ENCODE data around the gene HHAT. TPM values are rescaled to one million over a fixed set of nuclear protein-coding genes. Genes with fewer than 3 reads are reported as not detected.

The HHAT gene
- polyA plus RNA-seq, 4 donors: 12.7 to 14.2 (median 13.9) TPM

DNA sequence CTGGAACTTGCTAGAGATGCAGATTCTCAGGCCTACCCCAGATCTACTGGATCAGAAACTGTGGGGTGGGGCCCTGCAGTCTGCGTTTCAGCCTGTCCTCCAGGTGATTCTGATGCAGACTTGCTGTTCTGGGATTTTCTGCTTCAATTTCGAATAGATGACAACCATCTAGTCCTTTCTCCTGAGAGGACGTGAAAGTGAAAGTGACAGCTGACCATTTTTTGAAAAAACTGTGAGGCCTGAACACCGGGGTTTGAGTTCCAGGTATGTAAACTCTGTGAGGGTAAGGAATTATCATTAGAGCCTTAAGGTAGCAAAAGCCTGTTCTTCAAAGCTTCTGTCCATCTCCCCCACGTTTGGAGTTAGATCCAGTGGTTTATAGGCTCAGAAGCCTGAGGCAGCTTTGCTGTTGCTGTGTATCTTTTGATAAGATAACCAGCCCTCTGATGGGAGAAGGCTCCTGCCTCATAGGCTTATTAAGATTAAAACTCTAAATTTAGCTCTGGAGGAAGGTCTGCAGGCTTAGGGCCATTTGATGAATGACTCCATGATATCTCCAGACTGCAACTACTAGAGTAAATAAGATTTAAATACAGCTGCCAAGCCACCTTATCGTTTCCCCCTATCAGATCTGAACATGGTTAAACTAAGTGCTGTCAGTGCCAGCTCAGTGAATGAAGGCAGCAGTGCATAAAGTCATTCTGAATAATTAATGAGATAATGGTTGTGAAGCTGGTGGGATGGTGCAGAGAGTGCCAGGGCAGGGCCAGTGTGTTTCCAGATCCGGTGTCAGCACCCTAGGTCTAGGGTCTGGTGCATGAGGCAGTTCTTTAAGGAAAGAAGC lies 335.2 kb downstream of the HHAT start:
- no peak for DNase-seq (ENCODE audit: low read depth in 4 of 4, low spot score in 2 of 4)

DNA sequence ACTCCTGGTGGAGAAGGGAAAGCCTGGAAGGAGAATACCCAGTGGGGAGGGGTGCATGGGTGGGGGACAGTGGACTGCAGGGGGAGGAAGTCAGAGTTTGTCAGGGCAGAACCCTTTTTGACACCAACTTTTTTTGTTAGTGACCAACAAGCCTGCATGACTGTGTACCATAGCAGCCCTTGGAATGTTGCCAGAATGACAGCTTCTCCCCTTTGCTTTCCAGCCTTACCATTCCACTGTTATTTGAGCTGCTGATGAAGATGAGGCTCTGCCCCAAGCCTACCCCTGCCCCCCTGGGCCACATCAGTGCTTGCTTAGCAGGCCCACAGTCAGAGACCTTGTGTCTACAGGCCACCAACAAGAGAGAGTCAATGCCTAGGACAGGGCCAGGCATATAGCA lies 341.2 kb downstream of the HHAT start:
- no peak for DNase-seq (ENCODE audit: low read depth in 4 of 4, low spot score in 2 of 4)

- DNase-seq (ENCODE audit: low read depth in 4 of 4, low spot score in 2 of 4): no peak
Observed at GRCh38 chr1:210674151-210674550, 345.4 kb downstream of the HHAT start.

DNA sequence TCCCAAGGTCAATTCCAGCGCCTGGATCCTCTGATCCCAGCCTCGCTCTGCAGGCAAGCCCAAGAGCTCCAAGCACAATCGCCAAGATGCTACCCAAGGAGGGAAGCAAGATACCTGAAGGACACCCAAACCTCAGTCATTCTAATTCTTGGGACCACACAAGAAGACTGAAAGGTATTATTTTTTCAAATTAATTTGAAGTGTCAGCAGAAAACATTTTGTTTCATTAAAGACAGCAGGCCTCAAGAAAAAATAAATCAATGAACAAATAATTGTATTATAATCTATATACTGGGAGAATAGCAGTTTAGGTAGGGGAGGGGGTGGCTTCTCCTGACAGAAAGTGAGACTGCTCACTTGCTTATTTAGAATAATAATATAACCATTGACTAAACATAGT lies 347.8 kb downstream of the HHAT start:
- no peak for DNase-seq (ENCODE audit: low read depth in 4 of 4, low spot score in 2 of 4)

- no peak for DNase-seq (ENCODE audit: low read depth in 4 of 4, low spot score in 2 of 4)
Observed at GRCh38 chr1:210677533-210677932, 348.8 kb downstream of the HHAT start.

DNA sequence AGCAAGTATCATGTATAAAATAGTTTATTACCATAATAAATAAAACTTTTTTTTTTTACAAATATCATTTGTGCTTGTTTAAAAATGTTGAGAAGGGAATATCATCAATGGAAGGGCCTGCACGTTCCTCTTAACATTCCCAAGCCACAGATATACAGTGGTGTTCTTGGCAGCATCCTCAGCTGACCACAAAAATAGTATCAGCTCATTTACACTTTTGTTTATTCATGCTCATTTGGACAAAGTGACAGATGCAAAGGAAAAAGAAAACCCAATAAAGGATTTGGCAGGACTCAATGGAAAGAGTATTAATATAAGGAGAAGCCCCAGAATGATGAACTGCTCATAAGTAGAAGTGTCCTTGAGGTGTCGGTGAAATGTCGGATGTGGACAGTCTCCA lies 349.6 kb downstream of the HHAT start:
- no peak for DNase-seq (ENCODE audit: low read depth in 4 of 4, low spot score in 2 of 4)

DNA sequence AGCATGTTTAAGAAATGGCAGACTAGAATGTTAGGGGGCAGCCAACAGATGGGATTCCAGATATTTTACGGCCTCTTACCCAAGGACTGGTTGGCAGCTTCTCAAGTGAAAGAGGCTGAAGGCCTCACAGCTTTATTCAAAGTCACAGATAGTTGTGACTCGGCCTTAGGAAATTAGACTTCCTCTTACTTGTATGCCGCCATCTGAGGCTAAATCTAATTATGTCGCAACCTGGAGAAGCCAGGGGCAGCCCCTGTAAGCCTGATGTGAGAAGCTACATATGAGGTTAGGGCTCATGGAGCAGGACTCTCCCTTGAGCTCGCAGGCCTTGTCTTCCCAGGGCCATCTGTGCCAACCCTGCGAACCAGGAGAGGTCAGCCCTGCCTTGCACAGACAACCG lies 352.5 kb downstream of the HHAT start:
- no peak for DNase-seq (ENCODE audit: low read depth in 4 of 4, low spot score in 2 of 4)

DNA sequence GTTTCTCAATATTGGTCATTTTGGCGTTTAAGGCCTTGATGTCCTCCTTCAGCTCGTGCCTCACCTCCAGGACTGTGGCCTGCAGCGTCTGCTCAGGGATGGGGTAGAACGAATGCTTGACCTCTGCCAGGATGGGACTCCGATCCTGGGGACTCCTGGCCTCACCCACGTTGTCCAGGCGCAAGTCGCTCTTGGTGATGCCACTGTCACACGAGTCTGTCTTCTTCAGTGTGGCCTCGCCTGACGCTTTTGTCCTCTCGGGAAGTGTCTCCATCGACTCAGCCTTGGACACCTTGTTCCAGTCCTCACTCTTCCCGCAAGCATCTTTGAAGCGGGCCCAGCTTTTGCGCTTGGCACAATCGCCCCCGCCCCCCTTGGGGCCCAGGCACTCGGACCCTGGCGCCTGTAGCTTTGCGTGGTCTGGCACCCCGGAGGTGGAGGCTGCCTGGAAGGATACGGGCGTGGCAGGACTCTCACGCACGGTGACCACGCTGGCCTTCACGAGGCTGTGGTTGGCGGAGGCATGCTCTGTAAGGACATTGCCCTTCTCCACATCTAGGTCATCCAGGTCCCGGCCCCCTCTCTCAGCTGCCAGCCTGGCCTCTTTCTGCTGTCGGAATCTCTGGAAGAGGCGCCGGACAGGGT lies 354.8 kb downstream of the HHAT start:
- no peak for DNase-seq (ENCODE audit: low read depth in 4 of 4, low spot score in 2 of 4)

- no peak for DNase-seq (ENCODE audit: low read depth in 4 of 4, low spot score in 2 of 4)
Observed at GRCh38 chr1:210684466-210685294, 356.0 kb downstream of the HHAT start.

DNA sequence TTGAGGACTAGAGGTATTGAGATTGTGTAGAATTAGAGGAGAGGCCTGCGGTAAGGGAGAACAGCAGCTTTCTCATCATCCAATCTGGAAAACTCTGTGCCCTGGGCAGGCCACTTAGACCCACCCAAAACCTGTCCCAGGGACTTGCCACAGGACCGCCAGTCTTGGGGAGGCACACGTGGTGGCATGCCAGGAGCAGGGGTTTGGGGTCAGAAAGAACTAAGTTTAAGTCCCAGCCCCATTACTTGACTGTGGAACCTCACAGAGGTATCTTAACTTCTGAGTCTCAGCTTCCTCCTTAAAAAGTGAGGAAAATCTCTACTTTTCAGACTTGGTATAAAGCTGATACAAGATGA lies 356.6 kb downstream of the HHAT start:
- no peak for DNase-seq (ENCODE audit: low read depth in 4 of 4, low spot score in 2 of 4)

GRCh38 chr1:210686841-210687240 lies 358.1 kb downstream of the HHAT start:
- DNase-seq (ENCODE audit: low read depth in 4 of 4, low spot score in 2 of 4): no peak

DNA sequence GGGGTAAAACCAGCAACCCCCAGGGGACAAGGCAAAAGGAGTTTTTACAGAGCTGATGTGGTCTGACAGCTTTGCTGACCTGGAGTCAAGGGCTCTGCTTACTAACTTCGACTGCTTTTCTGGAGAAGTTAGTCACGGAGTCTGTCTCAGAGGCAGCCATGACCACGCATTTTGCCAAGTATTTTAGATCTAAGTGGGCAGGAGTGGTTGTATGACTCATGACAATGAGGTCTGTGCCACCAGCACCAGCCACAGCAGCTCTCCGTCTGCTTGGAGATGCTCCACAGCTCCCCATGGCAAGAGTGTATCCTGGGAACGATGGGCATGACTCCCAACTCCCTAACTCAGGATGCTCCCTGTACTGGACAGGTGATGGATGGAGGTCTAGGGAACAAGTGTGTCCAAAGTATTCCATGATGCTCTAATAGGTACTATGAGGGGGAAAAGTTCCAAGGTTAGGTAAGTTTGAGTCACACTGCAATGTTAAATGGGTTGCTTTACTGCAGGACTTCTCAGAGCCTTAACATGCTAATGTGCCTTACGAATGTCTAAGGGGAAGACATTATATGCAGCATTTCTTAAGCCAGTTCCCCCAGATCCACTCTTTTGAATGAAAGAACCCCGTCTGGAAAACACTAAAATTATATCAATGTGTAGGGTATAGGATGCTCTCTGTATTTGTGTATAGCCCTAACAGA lies 359.0 kb downstream of the HHAT start:
- no peak for DNase-seq (ENCODE audit: low read depth in 4 of 4, low spot score in 2 of 4)

DNA sequence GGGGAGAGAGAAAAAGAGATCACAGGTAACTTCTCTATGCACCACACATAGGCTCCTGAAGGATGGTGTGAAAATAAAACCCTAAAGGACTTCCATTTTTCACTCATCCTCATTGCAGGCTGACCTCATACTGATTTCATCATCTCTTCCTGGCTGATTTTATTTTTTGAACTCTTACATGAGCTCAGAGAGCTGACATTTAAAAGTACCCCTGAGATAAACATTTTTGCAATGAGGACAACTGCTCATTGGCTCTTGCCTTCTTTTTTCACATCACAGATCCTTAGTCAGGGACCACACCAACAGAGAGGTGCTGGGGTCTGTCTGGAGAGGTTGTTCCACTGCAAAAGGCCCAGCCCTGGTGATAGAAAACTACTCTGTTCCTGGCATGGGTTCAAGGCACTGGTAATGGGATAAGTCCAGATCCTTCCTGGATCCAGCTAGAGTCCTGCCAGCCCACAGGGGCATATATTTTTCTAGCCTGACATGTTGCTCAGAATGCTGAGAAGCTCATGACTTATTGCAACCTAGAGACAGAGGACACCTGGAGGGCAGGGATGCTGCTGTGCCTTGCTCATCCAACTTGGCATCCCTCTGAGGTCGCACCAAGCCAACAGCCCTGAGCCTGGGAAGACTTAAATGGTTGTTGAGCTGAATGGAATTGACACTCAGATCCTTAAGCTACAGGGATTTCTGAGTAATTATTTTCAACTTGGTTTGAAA lies 360.0 kb downstream of the HHAT start:
- no peak for DNase-seq (ENCODE audit: low read depth in 4 of 4, low spot score in 2 of 4)

- DNase-seq (ENCODE audit: low read depth in 4 of 4, low spot score in 2 of 4): no peak
Observed at GRCh38 chr1:210689826-210690225, 361.1 kb downstream of the HHAT start.

GRCh38 chr1:210690236-210690635 lies 361.5 kb downstream of the HHAT start:
- no peak for DNase-seq (ENCODE audit: low read depth in 4 of 4, low spot score in 2 of 4)

DNA sequence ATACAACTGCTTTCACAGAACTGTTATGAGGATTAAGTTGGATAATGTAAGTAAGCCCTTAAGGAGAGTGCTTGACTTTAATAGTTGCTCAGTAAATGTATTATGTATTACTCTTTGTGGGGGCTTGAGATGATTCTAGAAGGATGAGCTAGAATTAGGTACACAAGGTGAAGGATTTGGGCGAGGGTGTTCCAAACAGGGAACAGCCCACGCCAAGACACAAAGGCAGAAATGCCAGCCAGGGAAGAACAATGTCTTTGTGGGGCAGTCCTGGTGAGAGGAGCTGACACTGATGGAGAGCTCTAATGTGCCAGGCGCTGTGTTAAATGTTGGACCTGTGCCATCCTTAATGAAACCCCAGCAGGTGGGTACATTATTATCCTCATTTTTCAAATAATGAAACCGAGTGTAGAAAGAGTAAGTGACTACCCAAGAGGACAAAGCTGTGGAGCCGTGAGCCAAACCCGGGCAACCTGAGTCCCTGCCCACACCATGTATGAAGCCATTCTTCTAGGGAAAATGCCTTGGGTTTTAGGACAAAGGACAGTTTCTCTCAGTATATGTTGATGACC lies 362.4 kb downstream of the HHAT start:
- no peak for DNase-seq (ENCODE audit: low read depth in 4 of 4, low spot score in 2 of 4)

- no peak for DNase-seq (ENCODE audit: low read depth in 4 of 4, low spot score in 2 of 4)
Observed at GRCh38 chr1:210692796-210693195, 364.1 kb downstream of the HHAT start.

GRCh38 chr1:210695026-210695425 lies 366.3 kb downstream of the HHAT start:
- no peak for DNase-seq (ENCODE audit: low read depth in 4 of 4, low spot score in 2 of 4)

GRCh38 chr1:210696709-210697108 lies 368.0 kb downstream of the HHAT start:
- no peak for DNase-seq (ENCODE audit: low read depth in 4 of 4, low spot score in 2 of 4)

- DNase-seq (ENCODE audit: low read depth in 4 of 4, low spot score in 2 of 4): no peak
Observed at GRCh38 chr1:210697185-210697584, 368.5 kb downstream of the HHAT start.

All from left renal cortex interstitium (tissue), 4 donors.